Tibial nerve (tissue), 4 donors: ENCODE results near the gene PXMP4. TPM values are rescaled to one million over a fixed set of nuclear protein-coding genes. Genes with fewer than 3 reads are reported as not detected.
"Not testable (repeated sequence)": the region's sequence is repeated elsewhere in the genome, so short reads cannot be mapped to it uniquely, and the experiment has no call there.

Experiments
- DNase-seq, 2 donors: peaks; one replicate each; pipeline ENCODE4 v3.0.0-alpha.2; 2019; ENCODE audit warnings: low spot score in 2 of 2
- H3K27ac ChIP-seq, 4 donors: fragments of 200-600 bp; sonication (generic) in 3 of 4; one replicate each; pipeline ENCODE4 v1.5.1; 2017 to 2019; ENCODE audit warnings: mild to moderate bottlenecking in 1 of 4
- H3K27me3 ChIP-seq, 2 donors: fragments of 200-600 bp; sonication (generic) in 1 of 2; one replicate each; pipeline versions ENCODE4 v1.5.1 to v1.6.0; 2017 to 2019
- H3K36me3 ChIP-seq, 3 donors: fragments of 200-600 bp; sonication (generic); one replicate each; pipeline ENCODE4 v1.5.1; 2018 to 2019
- H3K4me1 ChIP-seq, 4 donors: fragments of 200-600 bp; sonication (generic) in 3 of 4; one replicate each; pipeline ENCODE4 v1.5.1; 2017 to 2019
- H3K4me3 ChIP-seq, 4 donors: fragments of 200-600 bp; sonication (generic) in 3 of 4; one replicate each; pipeline ENCODE4 v1.5.1; 2017 to 2019; ENCODE audit warnings: mild to moderate bottlenecking in 1 of 4, moderate library complexity in 1 of 4
- H3K9me3 ChIP-seq, 4 donors: fragments of 200-600 bp; sonication (generic) in 3 of 4; one replicate each; pipeline ENCODE4 v1.5.1; 2017 to 2019
- EP300 ChIP-seq, 2 donors: sonication (generic); formaldehyde crosslinking; IDR thresholded peaks; one replicate each; pipeline ENCODE4 v1.6.1; 2017; ENCODE audit warnings: antibody characterized with exemption in 2 of 2, mild to moderate bottlenecking in 1 of 2
- POLR2A ChIP-seq, 2 donors: fragments of 450-650 bp; IDR thresholded peaks; one replicate each; pipeline ENCODE4 v1.6.1; 2017; ENCODE audit warnings: antibody characterized with exemption in 2 of 2, mild to moderate bottlenecking in 2 of 2, moderate library complexity in 2 of 2
- WGBS, 2 donors: methylation state at CpG; one replicate each; pipeline ENCODE4 v1.1.5; 2018; 5-methylcytosine and 5-hydroxymethylcytosine counted together
- total RNA-seq, 4 donors: library from RNA; depleted of rRNA; stranded (reverse); fragments of >200 nt; gene quantifications; one replicate each; pipeline ENCODE4 v1.1.0, GENCODE V29; 2016
- TF ChIP-seq, protein P1 (sequence below), 5 experiments: fragments of 200-600 bp in 3 of 5; fragments of 450-650 bp in 2 of 5; sonication (generic) in 3 of 5; IDR thresholded peaks; one replicate each; pipeline ENCODE4 v1.5.1; 2016 to 2019; ENCODE audit warnings: antibody characterized with exemption in 5 of 5, mild to moderate bottlenecking in 3 of 5, moderate library complexity in 2 of 5

The PXMP4 gene
- total RNA-seq, 4 donors from 2014 or later, result 5.1 to 9.6 (median 8.6) TPM

DNA sequence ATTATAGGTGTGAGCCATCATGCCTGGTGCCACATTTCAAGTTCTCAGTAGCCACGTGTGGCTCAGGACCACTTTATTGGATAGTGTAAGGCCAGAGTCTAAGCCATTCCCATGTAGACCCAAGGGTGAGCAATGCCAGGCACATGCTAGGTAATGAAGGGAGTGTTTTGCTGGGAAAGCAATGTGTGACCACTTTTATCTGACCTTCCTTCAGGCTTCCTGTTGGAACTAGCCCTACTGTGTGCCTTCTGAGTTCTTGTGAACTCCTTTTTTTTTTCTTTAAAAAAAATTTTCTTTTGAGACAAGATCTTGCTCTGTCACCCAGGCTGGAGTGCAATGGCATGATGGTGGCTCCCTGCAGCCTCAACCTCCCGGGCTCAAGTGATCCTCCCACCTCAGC, 45.0 kb upstream of the PXMP4 start:
- Histone ChIP-seq H3K9me3 (no peaks in the 10 kb centered on the region), H3K4me3 (no peak overlapping the region), H3K27ac (no peak overlapping the region), H3K27me3 (no peaks in the 10 kb centered on the region), H3K4me1 (no peaks in the 10 kb centered on the region), H3K36me3 (peaks cover 0 to 87% (median 0%) of the 10 kb centered on the region in 3 donors)
- TF ChIP-seq, protein P1, sequence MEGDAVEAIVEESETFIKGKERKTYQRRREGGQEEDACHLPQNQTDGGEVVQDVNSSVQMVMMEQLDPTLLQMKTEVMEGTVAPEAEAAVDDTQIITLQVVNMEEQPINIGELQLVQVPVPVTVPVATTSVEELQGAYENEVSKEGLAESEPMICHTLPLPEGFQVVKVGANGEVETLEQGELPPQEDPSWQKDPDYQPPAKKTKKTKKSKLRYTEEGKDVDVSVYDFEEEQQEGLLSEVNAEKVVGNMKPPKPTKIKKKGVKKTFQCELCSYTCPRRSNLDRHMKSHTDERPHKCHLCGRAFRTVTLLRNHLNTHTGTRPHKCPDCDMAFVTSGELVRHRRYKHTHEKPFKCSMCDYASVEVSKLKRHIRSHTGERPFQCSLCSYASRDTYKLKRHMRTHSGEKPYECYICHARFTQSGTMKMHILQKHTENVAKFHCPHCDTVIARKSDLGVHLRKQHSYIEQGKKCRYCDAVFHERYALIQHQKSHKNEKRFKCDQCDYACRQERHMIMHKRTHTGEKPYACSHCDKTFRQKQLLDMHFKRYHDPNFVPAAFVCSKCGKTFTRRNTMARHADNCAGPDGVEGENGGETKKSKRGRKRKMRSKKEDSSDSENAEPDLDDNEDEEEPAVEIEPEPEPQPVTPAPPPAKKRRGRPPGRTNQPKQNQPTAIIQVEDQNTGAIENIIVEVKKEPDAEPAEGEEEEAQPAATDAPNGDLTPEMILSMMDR (IDR thresholded peaks at IDR 0.05), result no peak
- no peak for TF ChIP-seq POLR2A (IDR thresholded peaks at IDR 0.05)
- TF ChIP-seq EP300 (IDR thresholded peaks at IDR 0.05), result no peak
- DNase-seq, result no peak
- 82 to 86% methylated on average over 2 of the region's 2 CpGs for WGBS, 2 donors

DNA sequence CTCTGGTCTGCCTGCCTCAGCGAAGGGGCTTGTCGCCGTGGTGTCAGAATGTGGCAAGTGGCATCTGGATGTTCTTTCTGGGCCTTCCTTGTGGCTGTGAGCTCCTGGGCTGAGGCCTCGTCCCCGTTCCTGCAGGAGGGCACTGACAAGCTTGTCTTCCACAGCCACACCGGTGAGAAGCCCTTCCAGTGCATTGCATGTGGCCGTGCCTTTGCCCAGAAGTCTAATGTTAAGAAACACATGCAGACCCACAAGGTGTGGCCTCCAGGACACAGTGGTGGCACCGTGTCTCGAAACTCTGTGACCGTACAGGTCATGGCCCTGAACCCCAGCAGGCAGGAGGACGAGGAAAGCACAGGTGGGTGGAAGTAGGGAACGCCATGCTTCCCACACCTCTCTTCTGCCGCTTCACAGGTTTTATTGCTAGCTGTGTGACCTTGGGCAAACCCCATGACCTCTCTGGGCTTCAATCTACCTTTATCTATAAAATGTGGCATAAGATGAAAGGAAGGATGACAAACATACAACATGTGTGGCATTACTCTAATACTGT, 41.7 kb upstream of the PXMP4 start:
- DNase-seq, result no peak
- WGBS, 2 donors, result 90 to 94% methylated on average over 13 of the region's 13 CpGs
- peaks cover 0 to 6% (median 0%) of the 10 kb centered on the region in 4 donors for H3K9me3 ChIP-seq
- H3K27me3 ChIP-seq, result no peaks in the 10 kb centered on the region
- H3K27ac ChIP-seq, result no peak overlapping the region
- no peak overlapping the region for H3K4me3 ChIP-seq
- TF ChIP-seq POLR2A (IDR thresholded peaks at IDR 0.05), result no peak
- TF ChIP-seq EP300 (IDR thresholded peaks at IDR 0.05), result no peak
- TF ChIP-seq, protein P1 (IDR thresholded peaks at IDR 0.05), result no peak
- peaks cover 0 to 88% (median 0%) of the 10 kb centered on the region in 3 donors for H3K36me3 ChIP-seq
- H3K4me1 ChIP-seq, result no peaks in the 10 kb centered on the region

DNA sequence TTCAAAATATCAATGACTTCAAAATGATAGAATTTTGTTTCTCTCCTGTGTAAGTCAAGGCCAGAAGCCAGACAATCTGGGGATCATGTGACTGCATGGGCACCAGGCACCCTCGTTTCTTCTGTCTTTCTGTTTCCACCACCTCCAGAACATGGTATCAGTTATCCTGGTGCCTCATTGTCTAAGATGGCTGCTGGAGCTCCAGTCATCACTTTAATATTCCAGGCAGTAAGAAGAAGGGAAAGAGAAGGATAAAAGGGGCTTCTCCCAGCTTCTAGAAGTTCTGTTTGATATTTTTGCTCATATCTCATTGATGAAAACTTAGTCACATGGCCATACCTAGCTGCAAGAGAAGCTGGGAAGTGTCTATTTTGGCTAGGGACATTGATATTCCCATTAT, 37.3 kb upstream of the PXMP4 start:
- Histone ChIP-seq H3K27ac (no peak overlapping the region), H3K27me3 (no peaks in the 10 kb centered on the region), H3K9me3 (peaks cover 0 to 6% (median 0%) of the 10 kb centered on the region in 4 donors), H3K36me3 (peaks cover 0 to 82% (median 0%) of the 10 kb centered on the region in 3 donors), H3K4me1 (no peaks in the 10 kb centered on the region), H3K4me3 (no peak overlapping the region)
- TF ChIP-seq POLR2A (IDR thresholded peaks at IDR 0.05) (no peak), EP300 (IDR thresholded peaks at IDR 0.05) (no peak)
- TF ChIP-seq, protein P1 (IDR thresholded peaks at IDR 0.05), result no peak
- WGBS, 2 donors, result 81 to 88% methylated on average over 1 of the region's 1 CpG
- DNase-seq, result no peak

DNA sequence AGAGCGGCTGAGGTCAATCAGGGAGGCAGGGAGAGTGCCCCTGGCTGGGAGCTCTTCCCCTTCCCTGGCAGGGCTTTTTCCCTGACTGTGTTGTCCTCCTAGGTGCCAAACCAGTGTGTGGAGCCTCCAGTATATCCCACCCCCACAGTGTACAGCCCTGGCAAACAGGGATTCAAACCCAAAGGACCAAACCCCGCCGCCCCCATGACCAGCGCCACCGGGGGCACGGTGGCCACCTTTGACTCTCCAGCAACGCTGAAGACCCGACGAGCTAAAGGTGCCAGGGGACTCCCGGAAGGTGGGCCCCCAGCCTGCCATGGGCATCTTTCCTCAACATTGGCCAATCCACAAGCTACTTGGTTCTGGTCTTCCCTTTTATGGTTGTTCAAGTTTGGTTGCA, 36.9 kb upstream of the PXMP4 start:
- DNase-seq, result no peak
- Histone ChIP-seq H3K36me3 (peaks cover 0 to 82% (median 0%) of the 10 kb centered on the region in 3 donors), H3K4me3 (no peak overlapping the region), H3K9me3 (peaks cover 0 to 6% (median 0%) of the 10 kb centered on the region in 4 donors), H3K4me1 (no peaks in the 10 kb centered on the region), H3K27ac (no peak overlapping the region), H3K27me3 (no peaks in the 10 kb centered on the region)
- TF ChIP-seq, protein P1 (IDR thresholded peaks at IDR 0.05), result no peak
- TF ChIP-seq EP300 (IDR thresholded peaks at IDR 0.05) (no peak), POLR2A (IDR thresholded peaks at IDR 0.05) (no peak)
- WGBS, 2 donors, result 95 to 100% methylated on average over 8 to 10 of the region's 10 CpGs

DNA sequence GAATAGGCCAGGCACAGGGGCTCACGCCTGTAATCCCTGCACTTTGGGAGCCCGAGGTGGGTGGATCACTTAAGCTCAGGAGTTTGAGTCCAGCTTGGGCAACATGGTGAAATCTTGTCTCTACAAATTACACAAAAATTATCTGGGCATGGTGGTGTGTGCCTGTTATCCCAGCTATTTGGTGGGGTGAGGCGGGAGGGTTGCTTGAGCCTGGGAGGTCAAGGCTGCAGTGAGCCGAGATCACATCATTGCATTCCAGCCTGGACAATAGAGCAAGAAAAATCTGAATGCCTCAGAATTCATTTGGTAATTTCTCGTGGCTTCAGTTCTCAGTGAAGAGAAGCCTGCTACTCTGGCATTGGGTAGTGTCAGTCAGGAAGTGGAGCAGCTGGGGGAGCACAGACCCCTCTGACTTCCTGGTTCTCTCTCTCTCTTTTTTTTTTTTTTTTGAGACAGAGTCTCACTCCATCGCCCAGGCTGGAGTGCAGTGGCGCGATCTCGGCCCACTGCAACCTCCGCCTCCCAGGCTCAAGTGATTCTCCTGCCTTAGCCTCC, 35.9 kb upstream of the PXMP4 start:
- peak overlapping the region in 2 of 4 donors; percentile 8 to 36 for H3K27ac ChIP-seq
- DNase-seq, H3K4me1 ChIP-seq, H3K27me3 ChIP-seq, H3K4me3 ChIP-seq, H3K9me3 ChIP-seq: not testable (repeated sequence)
- WGBS, 2 donors, result 64 to 73% methylated on average over 10 of the region's 10 CpGs
- peaks cover 0 to 82% (median 0%) of the 10 kb centered on the region in 3 donors for H3K36me3 ChIP-seq
